Gastrocnemius medialis (tissue), 4 donors: ENCODE measurements around the gene MRPL10.

ENCODE experiments used
- POLR2A ChIP-seq, 2 donors: fragments of 450-650 bp; IDR thresholded peaks; one replicate each; pipeline ENCODE4 v1.6.1; 2017; ENCODE audit warnings: antibody characterized with exemption in 2 of 2, mild to moderate bottlenecking in 2 of 2, moderate library complexity in 2 of 2
- TF ChIP-seq, protein P1 (sequence below), 5 experiments: fragments of 450-650 bp in 3 of 5; fragments of 200-600 bp in 2 of 5; sonication (generic) in 2 of 5; IDR thresholded peaks in 4 of 5; conservative IDR thresholded peaks in 1 of 5; 1 replicate in 4 of 5; 2 replicates in 1 of 5; pipeline ENCODE4 v1.5.1; 2016 to 2019; ENCODE audit warnings: antibody characterized with exemption in 5 of 5, mild to moderate bottlenecking in 3 of 5, moderate library complexity in 3 of 5

- TF ChIP-seq, protein P1, sequence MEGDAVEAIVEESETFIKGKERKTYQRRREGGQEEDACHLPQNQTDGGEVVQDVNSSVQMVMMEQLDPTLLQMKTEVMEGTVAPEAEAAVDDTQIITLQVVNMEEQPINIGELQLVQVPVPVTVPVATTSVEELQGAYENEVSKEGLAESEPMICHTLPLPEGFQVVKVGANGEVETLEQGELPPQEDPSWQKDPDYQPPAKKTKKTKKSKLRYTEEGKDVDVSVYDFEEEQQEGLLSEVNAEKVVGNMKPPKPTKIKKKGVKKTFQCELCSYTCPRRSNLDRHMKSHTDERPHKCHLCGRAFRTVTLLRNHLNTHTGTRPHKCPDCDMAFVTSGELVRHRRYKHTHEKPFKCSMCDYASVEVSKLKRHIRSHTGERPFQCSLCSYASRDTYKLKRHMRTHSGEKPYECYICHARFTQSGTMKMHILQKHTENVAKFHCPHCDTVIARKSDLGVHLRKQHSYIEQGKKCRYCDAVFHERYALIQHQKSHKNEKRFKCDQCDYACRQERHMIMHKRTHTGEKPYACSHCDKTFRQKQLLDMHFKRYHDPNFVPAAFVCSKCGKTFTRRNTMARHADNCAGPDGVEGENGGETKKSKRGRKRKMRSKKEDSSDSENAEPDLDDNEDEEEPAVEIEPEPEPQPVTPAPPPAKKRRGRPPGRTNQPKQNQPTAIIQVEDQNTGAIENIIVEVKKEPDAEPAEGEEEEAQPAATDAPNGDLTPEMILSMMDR (IDR thresholded peaks at IDR 0.05 in 4 of 5, conservative IDR thresholded peaks at IDR 0.05 in 1 of 5) = no peak
- TF ChIP-seq POLR2A (IDR thresholded peaks at IDR 0.05) = no peak
Measured at GRCh38 chr17:47803751-47804150, 27.6 kb downstream of the MRPL10 start.
